Naive B cell (primary cell): ENCODE data around the gene DTYMK. TPM values are rescaled to one million over a fixed set of nuclear protein-coding genes. Genes with fewer than 3 reads are reported as not detected.

Source experiments
- ATAC-seq, 2 donors: fragments of 150-1000 bp; cut with Tn5 transposase; 2 replicates each; pipeline ENCODE4 v1.10.0; 2021; ENCODE audit warnings: low read depth in 2 of 2, mild to moderate bottlenecking in 2 of 2, moderate library complexity in 2 of 2
- DNase-seq: peaks from one replicate; pipeline ENCODE4 v3.0.0; 2022
- H3K27ac Mint-ChIP-seq, 6 donors: one replicate each; pipeline ENCODE4 v1.8.0; 2020 to 2022; ENCODE audit warnings: mild to moderate bottlenecking in 6 of 6, mixed read lengths in 6 of 6, moderate library complexity in 5 of 6, inconsistent platforms in 2 of 6
- H3K27me3 Mint-ChIP-seq, 3 donors: one replicate each; pipeline ENCODE4 v1.8.0; 2021 to 2022; ENCODE audit warnings: mixed read lengths in 3 of 3, mild to moderate bottlenecking in 1 of 3
- H3K36me3 Mint-ChIP-seq, 2 donors: one replicate each; pipeline ENCODE4 v1.8.0; 2020 to 2022; ENCODE audit warnings: mixed read lengths in 2 of 2, inconsistent platforms in 1 of 2, mild to moderate bottlenecking in 1 of 2
- H3K4me1 Mint-ChIP-seq, 3 donors: one replicate each; pipeline ENCODE4 v1.8.0; 2020 to 2022; ENCODE audit warnings: mixed read lengths in 3 of 3, inconsistent platforms in 1 of 3, mild to moderate bottlenecking in 1 of 3, moderate library complexity in 1 of 3
- H3K4me3 Mint-ChIP-seq, 8 donors: one replicate each; pipeline ENCODE4 v1.8.0; 2020 to 2022; ENCODE audit warnings: mild to moderate bottlenecking in 8 of 8, mixed read lengths in 8 of 8, moderate library complexity in 8 of 8, inconsistent platforms in 2 of 8
- H3K9me3 Mint-ChIP-seq, 7 donors: one replicate each; pipeline ENCODE4 v1.8.0; 2020 to 2022; ENCODE audit warnings: mixed read lengths in 7 of 7, mild to moderate bottlenecking in 5 of 7, inconsistent platforms in 2 of 7, moderate library complexity in 1 of 7
- polyA plus RNA-seq, 6 donors: library from polyadenylated mRNA; unstranded; fragments of 300-500 nt; fragmentation: Illumina TruSeq; gene quantifications; one replicate each; pipeline ENCODE4 v1.2.3, GENCODE V29; 2021; ENCODE audit warnings: low read depth in 6 of 6

The DTYMK gene
- polyA plus RNA-seq, 6 donors from 2014 or later: 27.6 to 38.3 (median 36.6) TPM

- DNase-seq (no peak), ATAC-seq (no peak)
- Mint-ChIP-seq H3K27me3 (no peaks in the 10 kb centered on the region), H3K4me3 (no peak overlapping the region), H3K36me3 (peaks cover 0 to 10% of the 10 kb centered on the region in 2 donors), H3K4me1 (peaks cover 4 to 5% (median 5%) of the 10 kb centered on the region in 3 donors), H3K9me3 (peaks cover 0 to 2% (median 0%) of the 10 kb centered on the region in 7 donors), H3K27ac (peak overlapping the region in 2 of 6 donors; percentile 33 to 73)
Observed at GRCh38 chr2:241724975-241725870, 38.6 kb upstream of the DTYMK start.

GRCh38 chr2:241724259-241724974, 37.8 kb upstream of the DTYMK start:
- no peak for ATAC-seq
- H3K36me3 Mint-ChIP-seq: peaks cover 0 to 10% of the 10 kb centered on the region in 2 donors
- H3K4me3 Mint-ChIP-seq: no peak overlapping the region
- peak overlapping the region in 1 of 6 donors; percentile 68 for H3K27ac Mint-ChIP-seq
- no peak for DNase-seq
- peaks cover 0 to 5% (median 0%) of the 10 kb centered on the region in 3 donors for H3K4me1 Mint-ChIP-seq
- no peaks in the 10 kb centered on the region for H3K27me3 Mint-ChIP-seq
- peaks cover 0 to 2% (median 0%) of the 10 kb centered on the region in 7 donors for H3K9me3 Mint-ChIP-seq

- peaks cover 0 to 10% of the 10 kb centered on the region in 2 donors for H3K36me3 Mint-ChIP-seq
- H3K27ac Mint-ChIP-seq: peak overlapping the region in 1 of 6 donors; percentile 72
- peaks cover 0 to 2% (median 0%) of the 10 kb centered on the region in 7 donors for H3K9me3 Mint-ChIP-seq
- no peak for DNase-seq
- H3K27me3 Mint-ChIP-seq: no peaks in the 10 kb centered on the region
- no peak overlapping the region for H3K4me3 Mint-ChIP-seq
- ATAC-seq: no peak
- peaks cover 0 to 5% (median 0%) of the 10 kb centered on the region in 3 donors for H3K4me1 Mint-ChIP-seq
Observed at GRCh38 chr2:241722896-241723454, 36.4 kb upstream of the DTYMK start.

GRCh38 chr2:241721852-241722251, 35.2 kb upstream of the DTYMK start:
- ATAC-seq (no peak), DNase-seq (no peak)
- Mint-ChIP-seq H3K36me3 (peaks cover under 1 to 10% of the 10 kb centered on the region in 2 donors), H3K4me3 (no peak overlapping the region), H3K9me3 (peaks cover 0 to 2% (median 0%) of the 10 kb centered on the region in 7 donors), H3K27ac (peak overlapping the region in 1 of 6 donors; percentile 70), H3K27me3 (no peaks in the 10 kb centered on the region), H3K4me1 (peaks cover 0 to 5% (median 2%) of the 10 kb centered on the region in 3 donors)

- no peaks in the 10 kb centered on the region for H3K27me3 Mint-ChIP-seq
- peaks cover 9 to 10% of the 10 kb centered on the region in 2 donors for H3K36me3 Mint-ChIP-seq
- H3K4me1 Mint-ChIP-seq: peaks cover 0 to 6% (median 5%) of the 10 kb centered on the region in 3 donors
- peaks cover 0 to 2% (median 0%) of the 10 kb centered on the region in 7 donors for H3K9me3 Mint-ChIP-seq
- no peak for DNase-seq
- H3K4me3 Mint-ChIP-seq: no peak overlapping the region
- peak overlapping the region in 1 of 6 donors; percentile 71 for H3K27ac Mint-ChIP-seq
- no peak for ATAC-seq
Observed at GRCh38 chr2:241720560-241720959, 33.9 kb upstream of the DTYMK start.

GRCh38 chr2:241720099-241720498, 33.5 kb upstream of the DTYMK start:
- H3K4me1 Mint-ChIP-seq: peaks cover 0 to 6% (median 5%) of the 10 kb centered on the region in 3 donors
- no peaks in the 10 kb centered on the region for H3K27me3 Mint-ChIP-seq
- H3K4me3 Mint-ChIP-seq: no peak overlapping the region
- peaks cover 0 to 2% (median 0%) of the 10 kb centered on the region in 7 donors for H3K9me3 Mint-ChIP-seq
- no peak for ATAC-seq
- DNase-seq: no peak
- H3K36me3 Mint-ChIP-seq: peaks cover 9 to 10% of the 10 kb centered on the region in 2 donors
- peak overlapping the region in 1 of 6 donors; percentile 71 for H3K27ac Mint-ChIP-seq

GRCh38 chr2:241719093-241719492, 32.5 kb upstream of the DTYMK start:
- Mint-ChIP-seq H3K9me3 (peaks cover 0 to 2% (median 0%) of the 10 kb centered on the region in 7 donors), H3K4me3 (peak overlapping the region in 1 of 8 donors; percentile 52), H3K27ac (no peak overlapping the region), H3K27me3 (no peaks in the 10 kb centered on the region), H3K36me3 (peaks cover 18% of the 10 kb centered on the region in 2 donors), H3K4me1 (peaks cover 0 to 6% (median 5%) of the 10 kb centered on the region in 3 donors)
- no peak for ATAC-seq
- DNase-seq: no peak

GRCh38 chr2:241708879-241709278, 22.3 kb upstream of the DTYMK start:
- H3K27ac Mint-ChIP-seq: peak overlapping the region in 2 of 6 donors; percentile 9 to 36
- H3K27me3 Mint-ChIP-seq: no peaks in the 10 kb centered on the region
- ATAC-seq (no peak), DNase-seq (no peak)
- peaks cover 6 to 13% (median 10%) of the 10 kb centered on the region in 3 donors for H3K4me1 Mint-ChIP-seq
- peak overlapping the region in 1 of 8 donors; percentile 44 for H3K4me3 Mint-ChIP-seq
- peaks cover 31 to 34% of the 10 kb centered on the region in 2 donors for H3K36me3 Mint-ChIP-seq
- H3K9me3 Mint-ChIP-seq: peaks cover 0 to 9% (median 0%) of the 10 kb centered on the region in 7 donors

- ATAC-seq (no peak), DNase-seq (no peak)
- H3K4me3 Mint-ChIP-seq: no peak overlapping the region
- peaks cover 15 to 22% (median 22%) of the 10 kb centered on the region in 3 donors for H3K4me1 Mint-ChIP-seq
- H3K36me3 Mint-ChIP-seq: peaks cover 29 to 31% of the 10 kb centered on the region in 2 donors
- no peaks in the 10 kb centered on the region for H3K27me3 Mint-ChIP-seq
- H3K27ac Mint-ChIP-seq: no peak overlapping the region
- H3K9me3 Mint-ChIP-seq: peaks cover 0 to 9% (median 0%) of the 10 kb centered on the region in 7 donors
Observed at GRCh38 chr2:241706537-241706936, 19.9 kb upstream of the DTYMK start.

- DNase-seq: no peak
- Mint-ChIP-seq H3K36me3 (peaks cover 9 to 14% of the 10 kb centered on the region in 2 donors), H3K4me1 (peaks cover 15 to 37% (median 24%) of the 10 kb centered on the region in 3 donors), H3K27me3 (no peaks in the 10 kb centered on the region), H3K9me3 (peaks cover 0 to 6% (median 0%) of the 10 kb centered on the region in 7 donors), H3K27ac (peak overlapping the region; percentile 64 to 97 (median 86)), H3K4me3 (peak overlapping the region; percentile 83 to 92 (median 88))
- ATAC-seq: no peak
Observed at GRCh38 chr2:241703032-241703604, 16.5 kb upstream of the DTYMK start.

GRCh38 chr2:241702155-241703031, 15.8 kb upstream of the DTYMK start:
- Mint-ChIP-seq H3K27me3 (no peaks in the 10 kb centered on the region), H3K9me3 (peaks cover 0 to 6% (median 0%) of the 10 kb centered on the region in 7 donors), H3K36me3 (peaks cover 9 to 13% of the 10 kb centered on the region in 2 donors), H3K4me3 (peak overlapping the region; percentile 83 to 92 (median 88)), H3K4me1 (peaks cover 15 to 37% (median 27%) of the 10 kb centered on the region in 3 donors), H3K27ac (peak overlapping the region; percentile 64 to 97 (median 89))
- peak; percentile 94 for DNase-seq
- ATAC-seq: peak; percentile 64 to 67
